HG03457 (cell line): Measurements from ENCODE around the gene SRGAP2C.
A peak's percentile ranks its signal among the peaks of the same experiment; 100 is the strongest.
"Not testable (repeated sequence)": the region's sequence is repeated elsewhere in the genome, so short reads cannot be mapped to it uniquely, and the experiment has no call there.

Experiments
- ATAC-seq: cut with Tn5 transposase; IDR thresholded peaks from one replicate; pipeline ENCODE4 v1.9.1; 2021; ENCODE audit warnings: moderate number of reproducible peaks; ENCODE audit not compliant: unreplicated experiment

Gene SRGAP2C

DNA sequence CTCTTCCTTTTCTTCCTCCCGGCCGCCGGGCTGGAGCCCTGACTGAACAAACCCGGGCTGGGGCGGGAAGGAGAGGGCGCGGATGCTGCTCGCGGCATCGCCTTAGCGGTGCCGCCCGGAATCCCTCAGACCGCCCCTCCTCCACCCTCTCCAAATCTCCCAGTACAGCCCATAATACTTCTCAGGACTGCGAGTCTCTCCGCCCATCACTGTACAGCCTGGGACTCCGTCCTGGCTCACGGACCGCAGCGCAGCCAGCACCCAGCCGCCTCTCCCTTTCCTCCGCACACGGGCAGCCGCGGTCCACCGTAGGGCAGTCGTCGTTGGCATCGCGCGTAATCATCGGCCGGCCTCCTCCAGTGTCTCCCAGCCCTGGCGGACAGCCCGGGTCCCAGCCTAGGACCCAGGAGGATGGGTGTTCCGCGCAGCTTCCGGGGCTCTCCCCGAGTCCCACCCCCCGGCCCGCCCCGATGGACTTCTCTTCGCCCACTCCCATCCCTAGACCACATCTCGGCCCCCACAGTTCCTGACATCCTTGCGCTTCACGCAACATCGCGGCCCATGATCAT is 449 bp downstream of the SRGAP2C start:
- ATAC-seq, result not testable (repeated sequence)

DNA sequence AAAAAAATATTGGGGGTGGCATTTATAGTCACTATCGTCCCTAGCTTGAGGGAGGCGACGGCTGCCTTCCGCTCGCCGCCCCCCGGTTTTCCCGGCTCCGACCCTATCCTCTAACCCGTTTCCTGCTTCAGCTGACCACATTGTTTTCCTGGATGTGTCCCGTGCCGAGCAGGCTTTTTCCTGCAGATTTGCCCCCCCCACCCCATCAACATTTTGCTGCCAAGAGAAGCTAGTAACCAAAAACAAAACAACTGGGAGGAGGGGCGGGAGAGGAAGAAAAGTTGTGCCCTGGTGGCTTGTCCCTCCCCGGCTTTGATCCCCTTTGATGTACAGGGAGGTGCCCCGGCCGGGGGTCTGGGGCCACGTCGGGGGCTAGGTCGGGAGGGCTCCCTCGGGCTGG is 1.4 kb downstream of the SRGAP2C start:
- not testable (repeated sequence) for ATAC-seq

DNA sequence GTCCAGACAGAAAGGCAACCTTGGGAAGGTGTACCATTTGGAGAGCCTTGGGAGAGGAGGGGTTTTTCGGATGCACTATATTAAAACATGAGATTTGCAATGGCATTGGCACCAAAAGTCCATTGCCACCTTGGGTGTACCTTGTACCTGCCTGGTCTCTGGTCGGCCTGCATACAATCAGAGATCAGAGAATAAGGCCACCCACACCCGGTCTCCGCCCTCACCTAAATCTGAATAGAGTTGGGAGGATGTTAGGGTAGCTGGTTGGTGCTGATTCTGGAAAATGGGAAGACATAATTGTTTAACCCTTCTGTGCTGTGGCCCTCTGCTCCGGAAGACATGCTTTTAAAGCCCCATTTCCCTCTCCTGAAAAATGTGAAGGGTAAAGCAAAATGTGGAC is 3.1 kb downstream of the SRGAP2C start:
- not testable (repeated sequence) for ATAC-seq

DNA sequence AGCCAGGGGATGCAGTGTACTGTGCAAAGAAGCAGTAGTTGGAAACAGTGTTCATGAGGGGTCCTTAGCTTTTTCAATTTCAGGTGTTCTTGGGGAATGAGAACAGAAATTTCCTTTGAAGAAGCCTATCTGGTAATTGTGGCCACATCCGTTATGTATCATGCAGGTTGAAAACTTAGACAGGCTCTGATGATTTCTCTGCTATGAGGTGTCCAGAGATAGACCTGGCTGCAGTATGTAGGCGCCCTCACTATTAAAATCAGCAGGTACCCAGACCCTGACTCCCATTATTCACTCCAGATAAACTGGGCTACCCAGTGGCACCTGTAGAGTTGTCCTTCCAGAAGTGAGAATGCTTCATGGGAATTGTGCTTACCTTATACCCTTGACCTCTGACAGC is 7.7 kb downstream of the SRGAP2C start:
- not testable (repeated sequence) for ATAC-seq

DNA sequence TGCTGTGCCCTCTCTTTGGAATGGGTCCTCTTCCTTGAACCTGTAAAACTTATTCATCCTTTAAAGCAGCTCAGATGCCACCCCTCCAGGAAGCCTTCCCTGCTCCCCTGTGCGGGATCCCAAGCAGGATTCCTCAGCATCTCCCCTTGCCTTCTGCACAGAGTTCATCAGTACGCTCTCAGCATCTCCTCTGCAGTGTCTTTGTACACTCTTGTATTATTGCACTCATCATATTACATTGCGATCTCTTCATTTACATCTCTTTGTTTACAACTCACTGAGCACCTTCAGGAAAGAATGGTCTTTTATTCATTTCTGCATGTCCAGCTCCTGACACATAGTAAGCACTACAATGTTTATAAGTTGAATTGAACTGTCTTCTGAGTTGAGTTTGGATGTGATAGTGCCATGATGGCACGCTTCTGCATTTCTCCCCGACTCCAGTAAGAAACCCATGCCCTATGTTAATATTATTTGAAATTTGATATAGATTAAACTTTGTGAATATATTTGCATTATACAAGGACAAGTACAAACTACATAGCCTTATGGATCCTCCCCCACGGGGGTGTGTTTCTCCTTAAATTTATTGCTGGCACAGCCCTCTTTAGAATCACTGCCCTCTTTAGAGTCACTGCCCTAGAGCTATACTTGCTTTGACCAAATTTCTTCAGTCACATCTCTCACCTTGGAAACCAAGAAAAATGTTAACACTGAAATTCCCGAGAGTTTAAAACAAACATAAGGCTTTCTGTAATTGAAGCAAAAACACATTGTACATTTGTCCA is 12.5 kb downstream of the SRGAP2C start:
- not testable (repeated sequence) for ATAC-seq

DNA sequence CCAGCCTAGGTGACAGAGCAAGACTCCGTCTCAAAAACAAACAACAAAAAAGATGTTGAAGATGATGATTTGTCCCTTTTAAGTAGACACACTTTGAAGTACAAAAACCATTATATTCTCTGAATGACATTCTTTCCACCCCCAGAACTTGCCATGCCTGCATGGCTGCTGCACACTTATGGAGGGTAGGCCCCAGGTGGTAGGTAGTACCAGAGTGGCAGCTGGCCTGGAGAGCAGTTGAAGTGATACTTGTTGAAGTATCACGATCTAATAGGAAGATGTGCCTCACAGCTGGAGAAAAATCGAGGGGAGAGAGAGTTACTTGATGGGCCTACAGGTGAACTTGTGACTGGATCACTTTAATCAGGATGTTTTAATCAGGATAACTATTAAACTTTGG is 15.0 kb downstream of the SRGAP2C start:
- ATAC-seq, result not testable (repeated sequence)

DNA sequence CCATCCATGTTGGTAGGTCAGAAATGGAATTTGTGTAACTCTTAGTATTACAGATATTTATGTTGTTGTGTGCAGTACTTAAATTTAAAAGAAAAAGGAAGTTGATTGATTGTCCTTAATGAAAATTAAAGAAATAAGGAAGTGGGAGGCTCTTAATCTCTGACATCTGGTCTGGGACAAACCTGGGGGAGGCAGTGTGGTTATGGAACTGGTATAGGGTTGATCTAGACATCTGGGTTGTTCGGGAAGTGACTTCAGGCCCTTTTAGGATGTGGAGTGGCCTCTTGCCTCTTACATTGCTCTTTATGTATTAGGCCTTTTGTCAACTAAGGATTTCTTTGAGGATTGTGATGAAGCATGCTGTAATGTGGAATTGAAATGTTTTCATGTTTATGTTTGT is 15.5 kb downstream of the SRGAP2C start:
- not testable (repeated sequence) for ATAC-seq

DNA sequence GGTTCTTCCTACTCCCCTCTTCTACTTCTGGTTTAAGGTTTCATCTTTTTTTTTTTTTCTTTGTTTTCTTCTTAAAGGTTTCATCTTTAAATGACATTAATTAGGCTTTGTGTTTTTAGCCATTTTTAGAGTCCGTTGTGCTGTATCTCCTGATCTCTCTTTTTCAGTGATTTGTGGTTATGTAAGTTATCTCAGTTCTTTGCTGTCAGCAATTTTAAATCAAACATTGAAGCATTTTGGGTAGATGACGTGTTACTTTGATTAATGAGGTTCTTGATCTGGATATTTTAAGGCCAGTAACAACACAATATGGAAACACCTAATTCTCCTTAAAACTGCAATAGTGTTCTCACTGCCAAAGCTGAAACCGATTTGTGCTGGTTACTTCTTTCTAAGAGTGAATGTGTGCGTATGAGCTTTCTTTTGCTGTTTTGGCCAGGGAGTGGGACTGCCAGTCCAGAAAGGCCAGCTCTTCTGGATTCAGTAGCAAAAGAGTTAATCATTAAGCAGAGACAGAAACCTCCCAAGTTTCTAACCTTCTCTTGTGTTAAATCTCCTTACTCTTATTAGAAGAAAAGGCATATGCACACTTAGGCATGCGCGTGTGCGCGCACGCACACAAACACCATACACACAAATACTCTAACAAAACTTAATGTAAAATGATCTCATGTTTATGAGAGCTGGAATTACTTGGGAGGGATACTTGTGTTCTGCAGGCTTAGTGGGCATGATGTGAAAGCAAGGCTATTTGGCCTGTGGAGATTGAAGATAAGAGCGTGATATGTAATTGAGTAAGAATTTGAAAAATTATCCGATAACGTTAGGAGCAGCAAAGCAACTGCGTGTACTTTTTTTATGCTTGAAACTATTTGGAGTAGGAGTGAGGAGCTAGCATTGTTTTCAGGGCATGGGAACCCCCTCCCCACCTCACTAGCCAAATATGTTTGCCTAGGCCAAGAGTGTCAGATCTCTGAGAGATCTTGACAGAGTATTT is 16.5 kb downstream of the SRGAP2C start:
- not testable (repeated sequence) for ATAC-seq

DNA sequence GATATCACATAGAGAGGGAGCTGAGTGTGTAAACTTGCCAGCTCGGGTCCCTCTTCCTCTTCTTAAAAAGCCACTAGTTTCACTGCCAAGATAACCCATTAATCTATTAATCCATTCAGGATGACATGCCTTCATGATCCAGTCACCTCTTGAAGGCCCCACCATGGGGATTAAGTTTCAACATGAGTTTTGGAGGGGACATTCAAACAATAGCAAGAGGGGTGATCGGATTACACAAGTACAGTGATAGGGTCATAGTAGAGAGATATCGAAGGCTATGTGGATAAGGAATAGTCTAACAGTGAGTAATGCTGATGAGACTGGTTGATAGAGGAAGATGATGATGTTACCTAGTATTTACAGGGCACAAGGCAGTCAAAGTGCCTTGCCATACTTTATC is 18.2 kb downstream of the SRGAP2C start:
- ATAC-seq, result not testable (repeated sequence)

DNA sequence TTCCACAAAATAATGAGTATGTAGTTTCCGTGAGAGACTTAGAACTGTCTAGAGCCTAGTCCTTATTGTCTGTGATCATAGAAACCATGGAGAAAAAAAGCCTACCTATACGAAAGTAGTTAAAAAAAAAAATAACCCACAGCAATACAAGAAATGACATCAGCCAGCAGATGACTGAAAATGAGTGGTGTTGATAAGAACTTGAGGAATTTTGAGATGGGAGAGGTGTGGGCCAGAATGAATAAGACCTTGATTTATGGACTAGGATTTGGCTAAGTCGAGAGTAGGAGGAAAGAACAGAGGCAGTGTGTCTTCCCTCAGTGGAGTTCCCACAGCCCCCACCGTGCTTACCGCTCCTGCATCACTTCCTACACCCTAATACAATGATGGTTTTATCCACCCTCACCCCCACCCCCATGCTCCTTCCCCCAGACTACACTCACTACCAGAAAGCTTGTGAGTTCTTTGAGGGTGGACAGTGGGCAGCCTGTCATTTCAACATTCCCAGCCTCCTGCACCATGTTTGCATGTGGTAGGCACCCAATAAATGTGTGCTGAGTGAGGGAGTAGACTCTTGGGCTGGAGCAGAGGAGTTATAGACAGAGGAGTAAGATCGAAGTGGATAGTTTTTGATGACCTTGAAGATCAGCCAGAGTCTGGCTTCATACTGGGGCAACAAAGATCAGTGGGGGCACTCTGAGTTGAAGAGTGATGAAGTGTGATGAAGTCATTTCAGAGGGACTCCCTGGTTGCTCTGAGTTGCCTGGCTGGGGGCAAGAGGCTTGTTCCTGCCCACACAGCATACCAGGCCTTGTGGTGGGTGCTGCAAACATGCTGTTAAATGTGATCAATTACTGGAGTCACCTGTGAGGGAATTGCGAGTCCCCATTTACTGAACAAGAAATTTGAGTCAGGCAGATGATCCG is 21.3 kb downstream of the SRGAP2C start:
- ATAC-seq, result not testable (repeated sequence)

DNA sequence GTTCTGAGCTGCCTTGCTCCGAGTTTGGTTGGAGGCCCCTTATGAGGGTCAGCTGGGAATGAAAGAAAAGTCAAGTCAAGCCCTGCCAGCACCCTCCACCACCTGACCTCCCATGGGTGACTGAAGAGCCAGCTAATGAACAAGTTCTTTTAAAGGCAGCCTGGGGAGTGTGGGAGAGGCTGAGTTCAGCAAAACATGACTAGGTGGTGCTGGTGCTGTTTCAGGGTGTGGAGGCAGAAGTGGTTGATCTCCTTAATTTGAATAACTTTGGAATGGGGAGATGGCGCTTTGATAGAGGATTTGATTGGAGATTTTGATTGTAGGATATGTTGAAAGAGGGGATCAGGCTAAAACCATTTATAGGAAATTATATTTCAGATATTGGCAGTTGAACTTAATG is 22.6 kb downstream of the SRGAP2C start:
- not testable (repeated sequence) for ATAC-seq

DNA sequence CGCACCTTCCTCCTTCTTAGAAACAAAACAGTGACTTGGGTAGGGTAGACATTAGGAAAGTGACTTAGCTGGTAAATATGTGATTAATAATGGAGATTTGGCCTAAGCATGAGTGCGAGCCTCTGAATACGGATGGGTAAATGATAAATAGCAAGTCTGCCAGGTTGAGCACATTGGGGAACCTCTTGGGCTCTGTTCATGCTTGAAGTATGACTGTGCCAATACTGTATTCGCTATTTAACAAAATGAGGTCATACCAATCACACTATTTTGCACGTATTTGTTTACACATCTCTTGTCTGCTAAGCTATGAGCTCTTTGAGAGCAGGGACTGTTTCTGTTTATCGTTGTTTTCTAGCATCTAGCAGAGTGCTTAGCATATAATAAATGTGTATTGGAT is 23.6 kb downstream of the SRGAP2C start:
- not testable (repeated sequence) for ATAC-seq

DNA sequence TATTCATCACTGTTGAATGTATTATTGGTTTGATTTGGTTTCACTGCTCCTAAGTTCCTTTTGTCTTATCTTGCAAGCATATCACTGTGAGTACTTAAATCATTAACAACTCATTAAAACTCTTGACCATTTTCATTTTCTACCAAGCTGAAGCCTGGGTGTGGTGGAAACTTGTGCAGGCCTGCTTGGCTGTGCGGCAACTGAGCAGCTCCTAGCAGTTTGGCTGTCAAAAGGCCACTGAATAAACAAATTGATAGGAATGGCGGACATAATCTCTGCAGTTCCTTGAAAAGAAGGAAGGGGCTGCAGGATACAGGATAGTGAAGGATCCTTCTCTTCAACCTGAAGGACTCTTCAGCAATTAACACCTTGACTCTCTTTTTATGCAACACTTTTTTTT is 26.0 kb downstream of the SRGAP2C start:
- not testable (repeated sequence) for ATAC-seq

DNA sequence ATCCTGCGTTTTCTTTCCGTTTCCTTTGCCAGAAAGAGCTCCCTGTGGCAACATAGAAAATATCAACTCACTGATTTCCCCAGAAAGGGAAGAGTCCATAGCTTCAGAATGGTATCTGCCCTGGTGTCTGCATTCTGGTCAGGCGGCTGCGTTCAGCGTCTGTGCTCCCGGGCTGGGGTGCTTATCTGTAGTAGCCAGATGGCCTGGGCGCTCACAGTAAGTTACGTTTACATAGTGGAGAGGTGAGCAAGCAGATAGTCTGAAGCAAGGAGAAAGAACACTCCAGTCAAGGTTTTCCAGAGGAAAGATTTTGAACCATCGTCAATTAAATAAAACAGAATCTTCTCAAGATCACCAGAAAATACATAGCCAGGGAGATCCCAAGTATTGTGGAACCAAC is 28.7 kb downstream of the SRGAP2C start:
- not testable (repeated sequence) for ATAC-seq

DNA sequence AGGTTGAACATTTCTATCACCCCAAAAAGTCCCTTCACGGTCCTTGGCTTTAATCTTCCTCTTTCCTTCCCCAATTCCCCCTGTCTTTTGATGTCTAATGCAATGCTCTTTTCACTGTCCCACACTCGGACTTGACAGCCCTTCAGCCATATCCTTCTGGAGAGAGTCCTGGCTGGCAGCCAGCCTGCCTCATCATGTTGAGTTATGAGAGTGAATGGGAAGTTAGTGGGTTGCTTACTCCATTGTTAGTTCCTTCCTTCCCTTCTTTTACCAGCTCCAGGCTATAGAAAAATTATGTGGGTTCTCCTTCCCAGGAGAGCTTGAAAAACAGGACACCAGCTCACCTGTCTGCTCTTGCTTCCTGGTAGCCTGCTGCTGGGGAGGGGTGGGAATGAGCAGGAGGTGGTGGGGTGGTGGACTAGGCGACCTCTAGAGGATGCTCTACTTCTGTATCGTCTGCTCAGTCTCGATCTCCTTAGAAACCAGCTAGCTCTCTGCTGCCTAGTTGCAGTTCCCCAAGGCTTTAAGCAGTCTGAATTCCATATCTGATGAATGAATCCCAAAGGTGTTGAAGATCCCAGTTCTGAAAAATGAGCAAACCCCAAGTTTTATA is 29.9 kb downstream of the SRGAP2C start:
- ATAC-seq, result not testable (repeated sequence)

DNA sequence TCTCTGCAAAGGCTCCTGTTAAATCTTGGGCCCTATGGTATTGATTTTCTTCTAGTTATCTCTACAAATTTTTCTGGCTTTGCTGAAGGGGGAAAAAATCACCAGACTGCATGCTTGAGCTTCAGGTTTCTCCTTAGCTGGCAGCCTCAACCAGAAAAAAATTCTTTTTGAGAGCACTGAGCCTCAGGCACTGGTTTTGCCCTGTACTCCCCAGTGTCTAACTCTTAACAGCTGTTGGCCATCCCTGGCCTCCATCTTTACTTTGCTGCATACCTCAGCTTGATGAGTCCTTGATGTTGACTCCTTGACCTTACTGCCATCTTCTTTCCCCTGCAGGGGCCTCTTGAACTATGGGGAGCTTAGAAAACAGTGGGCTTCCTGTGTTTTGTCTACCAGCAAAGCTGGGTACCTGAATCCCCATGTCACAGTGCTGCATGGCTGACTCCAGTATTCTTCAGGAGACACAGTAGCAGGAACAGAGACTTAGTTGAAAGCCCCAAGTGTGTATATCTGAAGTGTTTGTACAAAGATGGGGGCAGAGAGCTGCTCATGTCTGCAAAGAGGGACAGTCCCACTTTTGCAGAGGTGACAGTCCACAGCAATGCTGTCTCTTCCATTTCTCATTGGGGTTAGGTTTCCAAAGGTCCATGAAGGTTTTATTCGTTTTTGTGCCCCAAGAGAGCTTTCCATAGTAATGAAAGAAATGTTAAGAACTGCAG is 31.1 kb downstream of the SRGAP2C start:
- not testable (repeated sequence) for ATAC-seq

DNA sequence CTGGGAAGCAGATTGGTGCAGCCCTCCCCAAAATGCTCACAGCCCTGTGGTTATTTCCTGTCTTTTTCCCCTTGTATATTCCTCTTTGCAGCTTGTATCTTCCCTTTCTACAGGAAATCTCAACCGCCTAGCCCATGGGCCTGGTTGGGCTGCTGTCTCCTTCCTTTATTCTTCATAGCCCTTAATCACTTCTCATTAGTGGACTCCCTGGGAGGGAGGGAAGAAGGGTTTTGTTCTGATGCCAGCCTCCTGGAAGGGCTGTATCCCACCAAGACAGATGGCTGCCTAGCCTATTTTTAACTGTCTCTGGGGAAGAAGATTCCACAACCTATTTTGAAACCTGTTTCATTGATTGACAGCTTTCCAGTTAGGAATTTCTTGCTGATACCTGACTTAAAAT is 31.9 kb downstream of the SRGAP2C start:
- not testable (repeated sequence) for ATAC-seq

DNA sequence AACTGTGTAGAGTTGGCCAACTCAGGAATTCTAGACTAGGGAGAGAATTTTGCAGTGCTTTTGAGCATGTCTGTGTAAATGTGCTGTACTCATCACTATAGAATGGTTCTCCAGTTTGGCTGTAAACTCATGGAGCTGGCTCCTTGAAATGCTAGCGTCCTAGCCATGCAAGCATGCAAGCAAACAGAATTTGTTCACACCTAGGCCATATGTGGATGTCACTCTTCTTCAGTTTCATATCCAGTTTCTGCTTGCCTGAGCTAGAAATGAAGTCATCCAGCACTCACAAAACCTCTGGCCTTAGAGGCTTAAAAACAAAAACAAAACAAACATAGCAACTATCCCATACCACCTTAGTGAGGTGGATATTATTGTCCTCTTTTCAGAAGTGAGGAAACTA is 37.0 kb downstream of the SRGAP2C start:
- ATAC-seq, result not testable (repeated sequence)

DNA sequence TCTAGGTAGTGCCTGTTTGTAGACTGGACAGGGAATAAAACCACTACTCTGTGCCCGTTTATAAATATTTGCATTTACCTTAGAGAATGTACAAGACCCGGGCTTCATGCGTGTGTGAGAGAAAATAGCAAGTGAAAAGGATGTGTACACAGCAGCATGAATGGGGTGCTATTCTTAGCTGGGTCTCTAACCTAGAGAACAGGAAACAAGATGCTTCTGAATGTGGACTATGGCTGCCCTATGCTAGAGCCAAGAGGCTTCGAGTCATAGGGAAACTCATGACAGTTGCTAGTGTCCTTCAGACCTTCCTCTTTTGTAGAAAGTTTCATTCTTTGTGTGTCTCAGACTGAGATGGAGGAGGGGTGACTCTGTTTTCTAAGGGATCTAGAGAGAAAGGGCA is 39.9 kb downstream of the SRGAP2C start:
- ATAC-seq, result peak; percentile 98
